ENCODE results near the gene RBMS1. TPM values are rescaled to one million over a fixed set of nuclear protein-coding genes. Genes with fewer than 3 reads are reported as not detected.

The RBMS1 gene
- total and polyA plus RNA-seq, 2 of the 13 experiments (the other 11 are each of a cell fraction or from before 2014, with no cell fraction given): 55.5 to 110 TPM

DNA sequence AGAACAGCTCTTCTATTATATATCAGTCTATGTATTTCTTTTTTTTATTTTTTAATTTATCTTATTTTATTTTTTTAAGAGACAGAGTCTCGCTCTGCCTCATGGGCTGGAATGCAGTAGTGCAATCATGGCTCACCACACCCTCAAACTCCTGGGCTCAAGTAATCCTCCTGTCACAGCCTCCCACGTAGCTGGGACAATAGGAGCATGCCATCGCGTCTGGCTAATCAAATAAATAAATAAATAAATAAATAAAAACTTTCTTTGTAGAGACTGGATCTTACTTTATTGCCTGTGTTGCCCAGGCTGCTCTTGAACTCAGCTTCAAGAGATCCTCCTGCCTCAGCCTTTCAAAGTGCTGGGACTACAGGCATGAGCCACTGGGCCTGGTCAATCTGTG is 117.0 kb downstream of the RBMS1 start (continued):
- TF ChIP-seq TBL1XR1 (IDR thresholded peaks at IDR 0.05; ENCODE audit: borderline replicate concordance, low read length, partially characterized antibody) (no peak), POGZ (CRISPR knock-in tag; IDR thresholded peaks at IDR 0.05) (no peak), ZKSCAN1 (IDR thresholded peaks at IDR 0.05; ENCODE audit: low read length) (no peak), ZNF746 (CRISPR knock-in tag; IDR thresholded peaks at IDR 0.05) (no peak), HHEX (CRISPR knock-in tag; IDR thresholded peaks at IDR 0.05) (no peak), CENPX (CRISPR knock-in tag; IDR thresholded peaks at IDR 0.05) (no peak)

DNA sequence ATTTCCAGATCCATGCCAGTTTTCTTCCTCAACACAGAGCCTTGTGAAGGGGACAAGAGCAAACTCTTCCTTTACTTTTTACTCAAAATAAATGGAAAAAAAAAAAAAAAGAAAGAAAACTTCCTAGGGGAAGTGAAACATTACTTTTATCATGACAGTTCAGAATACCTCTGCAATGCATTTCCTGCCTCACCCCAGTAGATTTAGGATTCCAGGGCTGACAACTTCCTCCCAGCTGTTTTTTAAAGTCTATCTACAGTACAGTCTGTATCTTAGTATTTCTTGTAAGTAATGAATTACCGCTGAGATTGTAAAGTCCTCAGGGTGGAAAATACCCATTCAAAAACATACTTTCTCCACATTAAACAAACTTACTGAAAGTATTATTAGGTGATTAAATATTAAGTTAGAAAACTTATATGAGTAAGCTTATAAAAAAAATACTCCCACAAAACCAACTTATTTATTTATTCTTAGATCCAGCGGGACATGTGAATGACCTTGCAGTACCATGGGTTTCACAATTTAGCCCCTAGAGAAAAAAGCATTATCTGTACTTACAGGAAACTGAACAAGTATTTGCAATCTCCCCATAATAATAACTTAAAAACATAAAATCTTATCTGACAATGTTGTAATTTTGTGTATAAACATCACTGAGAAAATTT is 117.7 kb downstream of the RBMS1 start:
- DNase-seq (ENCODE audit: low spot score) (no peak), FAIRE-seq (no peak), ATAC-seq (no peak)
- H3K9me3 ChIP-seq (ENCODE audit: low read length): no peaks in the 10 kb centered on the region
- peaks cover 20% of the 10 kb centered on the region for H3K79me2 ChIP-seq (ENCODE audit: insufficient read depth, low read length)
- no peak overlapping the region for H3K4me2 ChIP-seq (ENCODE audit: low read depth, low read length)
- no peaks in the 10 kb centered on the region; the same call in 1 of the 2 replicates for H3K4me1 ChIP-seq (ENCODE audit: insufficient read depth, low read length)
- BruUV-seq (replicated peaks): no TSS peak
- H3K36me3 ChIP-seq (replicated peaks in 1 of 2; ENCODE audit: control insufficient read depth in 1 of 2, insufficient read depth in 2 of 2, low read length in 2 of 2): no peaks in the 10 kb centered on the region; a peak in 1 of 5 replicates
- in situ Hi-C loops (cut with HindIII; ENCODE audit: extremely low pct_ligation_motif_present, low pct_unique_long_range_greater_than_20kb) (no loop called here), intact Hi-C loops (cut with micrococcal nuclease; ENCODE audit: unreplicated experiment) (no loop called here)
- H3K27me3 ChIP-seq (ENCODE audit: control insufficient read depth in 1 of 2, insufficient read depth in 2 of 2, low read length in 2 of 2): no peaks in the 10 kb centered on the region
- H3K9ac ChIP-seq (ENCODE audit: insufficient read depth, low read depth, low read length): no peak overlapping the region
- no peak overlapping the region for H3K4me3 ChIP-seq (replicated peaks in 1 of 3; ENCODE audit: insufficient read depth in 1 of 3, low read depth in 2 of 3, low read length in 3 of 3)
- no peak overlapping the region for H2AFZ ChIP-seq (ENCODE audit: low read length)
- peaks cover 27% of the 10 kb centered on the region; the same call in 1 of the 2 replicates for H4K20me1 ChIP-seq (ENCODE audit: insufficient read depth, low read length)
- ChIA-PET CTCF (ENCODE audit: low intra/inter-chr PET ratio, low total read pairs) (no interaction called here), POLR2A (no interaction called here)
- WGBS (ENCODE audit: low lambda C conversion rate): 95% methylated on average over 2 of the region's 2 CpGs
- no peak overlapping the region for H3K27ac ChIP-seq (ENCODE audit: extremely low read length, insufficient read depth, low read length)
- no peak for TF ChIP-seq TSC22D2 (CRISPR knock-in tag; IDR thresholded peaks at IDR 0.05; ENCODE audit: borderline replicate concordance)
- TF ChIP-seq CREM (IDR thresholded peaks at IDR 0.05): no peak
- no peak for TF ChIP-seq CREM (CRISPR knock-in tag; IDR thresholded peaks at IDR 0.05)
- no peak for TF ChIP-seq SNAI1 (CRISPR knock-in tag; IDR thresholded peaks at IDR 0.05; ENCODE audit: borderline replicate concordance)
- no peak for TF ChIP-seq ZC3H13 (CRISPR knock-in tag; IDR thresholded peaks at IDR 0.05)
- TF ChIP-seq ZNF367 (CRISPR knock-in tag; IDR thresholded peaks at IDR 0.05; ENCODE audit: borderline replicate concordance): no peak
- TF ChIP-seq TP53 (CRISPR knock-in tag; conservative IDR thresholded peaks at IDR 0.05): no peak
- TF ChIP-seq NAIF1 (CRISPR knock-in tag; IDR thresholded peaks at IDR 0.05; ENCODE audit: borderline replicate concordance): no peak
- no peak for TF ChIP-seq TBP (CRISPR knock-in tag; IDR thresholded peaks at IDR 0.05)
- no peak for TF ChIP-seq HIVEP1 (CRISPR knock-in tag; IDR thresholded peaks at IDR 0.05)
- no peak for TF ChIP-seq SOX13 (IDR thresholded peaks at IDR 0.05)
- TF ChIP-seq SOX13 (CRISPR knock-in tag; conservative IDR thresholded peaks at IDR 0.05 in 1 of 2, IDR thresholded peaks at IDR 0.05 in 1 of 2): no peak
- TF ChIP-seq, protein P1, sequence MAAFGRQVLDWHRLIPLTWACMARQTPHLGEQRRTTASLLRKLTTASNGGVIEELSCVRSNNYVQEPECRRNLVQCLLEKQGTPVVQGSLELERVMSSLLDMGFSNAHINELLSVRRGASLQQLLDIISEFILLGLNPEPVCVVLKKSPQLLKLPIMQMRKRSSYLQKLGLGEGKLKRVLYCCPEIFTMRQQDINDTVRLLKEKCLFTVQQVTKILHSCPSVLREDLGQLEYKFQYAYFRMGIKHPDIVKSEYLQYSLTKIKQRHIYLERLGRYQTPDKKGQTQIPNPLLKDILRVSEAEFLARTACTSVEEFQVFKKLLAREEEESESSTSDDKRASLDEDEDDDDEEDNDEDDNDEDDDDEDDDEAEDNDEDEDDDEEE (CRISPR knock-in tag; IDR thresholded peaks at IDR 0.05): no peak
- TF ChIP-seq NONO (IDR thresholded peaks at IDR 0.05): no peak
- no peak for TF ChIP-seq NONO (CRISPR knock-in tag; conservative IDR thresholded peaks at IDR 0.05)
- TF ChIP-seq ARNT2 (CRISPR knock-in tag; IDR thresholded peaks at IDR 0.05; ENCODE audit: low read depth): no peak
- TF ChIP-seq ZNF674 (CRISPR knock-in tag; IDR thresholded peaks at IDR 0.05; ENCODE audit: low read depth): no peak
- no peak for TF ChIP-seq ZSCAN21 (CRISPR knock-in tag; IDR thresholded peaks at IDR 0.05; ENCODE audit: borderline replicate concordance)
- TF ChIP-seq BATF2 (CRISPR knock-in tag; IDR thresholded peaks at IDR 0.05): no peak

Data from HepG2 (cell line).